ENCODE data around the gene VAT1. TPM values are rescaled to one million over a fixed set of nuclear protein-coding genes. Genes with fewer than 3 reads are reported as not detected.
A peak's percentile ranks its signal among the peaks of the same experiment; 100 is the strongest.

VAT1 gene
- total and polyA plus RNA-seq, 2 donors (not counting 1 experiment from before 2014, with no cell fraction given): 20.4 to 90.7 TPM

GRCh38 chr17:43024407-43025289, 2.5 kb upstream of the VAT1 start, which contains the start of gene RND2:
RND2 (plus strand) TSS chr17:43025231; CDS start chr17:43025348, 117 bp downstream.
- no peaks in the 10 kb centered on the region for H4K20me1 ChIP-seq (ENCODE audit: control insufficient read depth, insufficient read depth, low read length, poor library complexity, severe bottlenecking)
- H3K36me3 ChIP-seq (replicated peaks in 1 of 2; ENCODE audit: control extremely low read depth in 1 of 2, control insufficient read depth in 1 of 2, extremely low read depth in 1 of 2, insufficient read depth in 2 of 2, low read length in 1 of 2): no peaks in the 10 kb centered on the region
- ATAC-seq (ENCODE audit: low read depth) (peak; percentile 71), DNase-seq (peak; percentile 92)
- Mint-ChIP-seq H3K27me3 (no peaks in the 10 kb centered on the region), H3K4me3 (peak within 1 kb of the TSS; percentile 88), H3K27ac (peak within 1 kb of the TSS; percentile 87), H3K4me1 (peaks cover 29% of the 10 kb centered on the region), H3K9me3 (ENCODE audit: insufficient read depth) (no peaks in the 10 kb centered on the region)
- no peaks in the 10 kb centered on the region for H3K79me2 ChIP-seq (ENCODE audit: control insufficient read depth, insufficient read depth, low read length)
- peak within 1 kb of the TSS; percentile 88 for H3K4me2 ChIP-seq (replicated peaks; ENCODE audit: low read depth, low read length, poor library complexity, severe bottlenecking)
- peak within 1 kb of the TSS; percentile 69 for H3K9ac ChIP-seq (ENCODE audit: low read length)
- H2AFZ ChIP-seq (ENCODE audit: insufficient read depth, low read depth, low read length, poor library complexity, severe bottlenecking): peak within 1 kb of the TSS; percentile 79
- WGBS (ENCODE audit: insufficient coverage): under 1% methylated on average over 50 of the region's 61 CpGs
- CTCF ChIA-PET: interaction anchor here (0.6 to 2.1 kb wide), 13 partner anchors 18 to 459 kb away, joined by 3 to 10 read pairs (median 5); partner anchors contain the start of genes DHX8, IFI35, NBR1 and RPL27
- H3K4me1 ChIP-seq (ENCODE audit: control insufficient read depth in 2 of 2, insufficient read depth in 2 of 2, low read length in 2 of 2): peaks cover 9 to 31% of the 10 kb centered on the region in 2 donors
- TF ChIP-seq CTCF (IDR thresholded peaks at IDR 0.05): peak; percentile 62
- TF ChIP-seq EZH2 (IDR thresholded peaks at IDR 0.05; ENCODE audit: borderline replicate concordance, insufficient read depth, low read depth, low read length, poor library complexity, severe bottlenecking): no peak
- POLR2A ChIA-PET: interaction anchor here (0.8 to 3.5 kb wide), 9 partner anchors 18 to 460 kb away, joined by 3 to 30 read pairs (median 4); partner anchors contain the start of genes DHX8, IFI35, NBR1 and RPL27
- peak within 1 kb of the TSS in 1 of 2 donors; percentile 63 for H3K27ac ChIP-seq (ENCODE audit: low read length in 2 of 2)
- no peaks in the 10 kb centered on the region for H3K9me3 ChIP-seq (ENCODE audit: control extremely low read depth in 1 of 3, control insufficient read depth in 2 of 3, insufficient read depth in 1 of 3, low read length in 2 of 3)
- intact Hi-C loops (cut with micrococcal nuclease): loop anchor here (1.0 to 2.0 kb wide), 6 partner anchors 18 to 344 kb away; partner anchors contain the start of genes BRCA1, IFI35 and RPL27
- H3K27me3 ChIP-seq (replicated peaks in 1 of 4; ENCODE audit: control extremely low read depth in 1 of 4, control insufficient read depth in 3 of 4, insufficient read depth in 4 of 4, low read length in 3 of 4): no peaks in the 10 kb centered on the region
- H3K4me3 ChIP-seq (ENCODE audit: control extremely low read depth in 1 of 5, extremely low read depth in 1 of 5, insufficient read depth in 1 of 5, low read depth in 2 of 5, low read length in 4 of 5): peak within 1 kb of the TSS; percentile 49 to 77 (median 68)

Measured in B cell (primary cell).